Colonic mucosa (tissue), 4 donors: ENCODE data around the gene NECTIN1. TPM values are rescaled to one million over a fixed set of nuclear protein-coding genes. Genes with fewer than 3 reads are reported as not detected.

ENCODE experiments used
- DNase-seq: peaks from one replicate; pipeline ENCODE4 v3.0.0-alpha.2; 2020
- H3K27ac ChIP-seq: fragments of 200-600 bp; one replicate; pipeline ENCODE4 v1.8.0; 2021
- H3K27me3 ChIP-seq: fragments of 200-600 bp; one replicate; pipeline ENCODE4 v1.8.0; 2021
- H3K36me3 ChIP-seq: fragments of 200-600 bp; one replicate; pipeline ENCODE4 v1.8.0; 2021
- H3K4me1 ChIP-seq: fragments of 200-600 bp; one replicate; pipeline ENCODE4 v1.8.0; 2021; ENCODE audit warnings: mild to moderate bottlenecking
- H3K4me3 ChIP-seq: fragments of 200-600 bp; one replicate; pipeline ENCODE4 v1.8.0; 2021
- H3K9ac ChIP-seq, 2 donors: one replicate each; pipeline ENCODE4 v1.7.0; 2013; ENCODE audit warnings: control low read depth in 2 of 2, low read depth in 2 of 2, low read length in 2 of 2
- H3K9me3 ChIP-seq: fragments of 200-600 bp; one replicate; pipeline ENCODE4 v1.8.0; 2021
- intact Hi-C: fragments of 100-400 bp; cut with DNase I; formaldehyde crosslinking; loops from one replicate; pipeline ENCODE4 v1.14.1; 2022
- total RNA-seq, 2 donors: library from RNA; stranded (reverse); fragmentation: NEBNext Ultra II Directional in 1 of 2; extraction: Animal tissue kit (Norgen Biotek cat#: 25700) in 1 of 2; gene quantifications; one replicate each; pipeline ENCODE4 v1.2.1, GENCODE V29; 2021
- TF ChIP-seq, protein P1 (sequence below): fragments of 200-600 bp; IDR thresholded peaks from one replicate; pipeline ENCODE4 v1.8.0; 2022; ENCODE audit warnings: antibody characterized with exemption, mild to moderate bottlenecking
- donor health status: healthy.
- donor health status: DM: no; HTN: no; CAD: no.
- donor health status: DM: no; HTN: no; CAD: no.

The NECTIN1 gene
- total RNA-seq, 2 donors from 2014 or later: 53.0 to 59.9 TPM

DNA sequence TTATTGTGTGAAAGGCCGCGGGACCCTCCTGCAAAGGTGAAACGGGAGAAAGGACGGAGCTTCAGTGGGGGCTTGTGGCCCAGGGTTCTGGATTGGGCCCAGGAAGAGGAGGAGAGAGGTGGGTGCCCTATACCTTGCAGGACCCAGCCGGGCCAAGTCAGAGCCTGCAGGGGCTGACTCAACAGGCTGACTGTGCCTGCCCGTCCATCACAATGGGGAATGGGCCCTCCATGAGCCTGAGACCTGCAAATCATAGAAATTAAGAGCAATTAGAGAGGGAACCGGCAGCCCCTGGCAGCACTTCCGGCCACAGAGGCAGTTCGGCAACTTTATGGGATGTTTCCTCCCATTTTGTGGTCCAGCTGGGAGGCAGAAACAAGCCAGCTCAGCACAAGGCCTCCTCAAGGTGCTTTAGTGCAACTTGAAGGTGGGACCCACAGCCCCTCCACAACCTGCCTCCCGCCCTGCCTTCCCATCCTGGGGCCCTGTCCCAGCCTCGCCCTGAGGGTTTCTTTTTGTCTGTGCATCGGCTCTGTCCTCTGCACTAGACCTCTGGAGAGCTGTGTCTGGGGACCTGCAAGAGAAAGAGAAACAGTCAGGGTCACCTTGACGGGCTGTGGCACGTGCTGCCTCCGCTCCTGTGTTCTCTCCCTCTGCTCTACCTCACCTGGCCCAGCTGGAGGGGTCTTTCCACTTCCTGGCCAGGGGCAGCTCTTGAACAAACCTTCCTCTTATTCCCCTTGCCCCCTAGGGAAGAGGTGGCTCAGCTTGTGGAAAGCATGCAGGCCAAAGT, 19.1 kb upstream of the NECTIN1 start:
- Histone ChIP-seq H3K4me3 (no peak overlapping the region), H3K36me3 (no peaks in the 10 kb centered on the region), H3K9me3 (no peaks in the 10 kb centered on the region), H3K27me3 (no peaks in the 10 kb centered on the region), H3K27ac (no peak overlapping the region), H3K9ac (no peak overlapping the region), H3K4me1 (no peaks in the 10 kb centered on the region)
- DNase-seq: no peak
- intact Hi-C loops: no loop called here
- TF ChIP-seq, protein P1, sequence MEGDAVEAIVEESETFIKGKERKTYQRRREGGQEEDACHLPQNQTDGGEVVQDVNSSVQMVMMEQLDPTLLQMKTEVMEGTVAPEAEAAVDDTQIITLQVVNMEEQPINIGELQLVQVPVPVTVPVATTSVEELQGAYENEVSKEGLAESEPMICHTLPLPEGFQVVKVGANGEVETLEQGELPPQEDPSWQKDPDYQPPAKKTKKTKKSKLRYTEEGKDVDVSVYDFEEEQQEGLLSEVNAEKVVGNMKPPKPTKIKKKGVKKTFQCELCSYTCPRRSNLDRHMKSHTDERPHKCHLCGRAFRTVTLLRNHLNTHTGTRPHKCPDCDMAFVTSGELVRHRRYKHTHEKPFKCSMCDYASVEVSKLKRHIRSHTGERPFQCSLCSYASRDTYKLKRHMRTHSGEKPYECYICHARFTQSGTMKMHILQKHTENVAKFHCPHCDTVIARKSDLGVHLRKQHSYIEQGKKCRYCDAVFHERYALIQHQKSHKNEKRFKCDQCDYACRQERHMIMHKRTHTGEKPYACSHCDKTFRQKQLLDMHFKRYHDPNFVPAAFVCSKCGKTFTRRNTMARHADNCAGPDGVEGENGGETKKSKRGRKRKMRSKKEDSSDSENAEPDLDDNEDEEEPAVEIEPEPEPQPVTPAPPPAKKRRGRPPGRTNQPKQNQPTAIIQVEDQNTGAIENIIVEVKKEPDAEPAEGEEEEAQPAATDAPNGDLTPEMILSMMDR: no peak

GRCh38 chr11:119745776-119746535, 17.0 kb upstream of the NECTIN1 start:
- DNase-seq: no peak
- TF ChIP-seq, protein P1: no peak
- intact Hi-C loops: no loop called here

GRCh38 chr11:119745112-119745511, 16.1 kb upstream of the NECTIN1 start:
- Histone ChIP-seq H3K9me3 (no peaks in the 10 kb centered on the region), H3K4me1 (peaks cover 6% of the 10 kb centered on the region), H3K36me3 (no peaks in the 10 kb centered on the region), H3K27me3 (peaks cover 3% of the 10 kb centered on the region), H3K27ac (no peak overlapping the region), H3K9ac (no peak overlapping the region), H3K4me3 (no peak overlapping the region)
- no peak for DNase-seq
- TF ChIP-seq, protein P1: no peak
- intact Hi-C loops: no loop called here

More at GRCh38 chr11:119745776-119746535, 17.0 kb upstream of the NECTIN1 start:
- no peak overlapping the region for H3K27ac ChIP-seq
- no peak overlapping the region for H3K4me3 ChIP-seq
- H3K9ac ChIP-seq: no peak overlapping the region
- H3K27me3 ChIP-seq: peaks cover 3% of the 10 kb centered on the region
- no peaks in the 10 kb centered on the region for H3K9me3 ChIP-seq
- no peaks in the 10 kb centered on the region for H3K4me1 ChIP-seq
- H3K36me3 ChIP-seq: no peaks in the 10 kb centered on the region

DNA sequence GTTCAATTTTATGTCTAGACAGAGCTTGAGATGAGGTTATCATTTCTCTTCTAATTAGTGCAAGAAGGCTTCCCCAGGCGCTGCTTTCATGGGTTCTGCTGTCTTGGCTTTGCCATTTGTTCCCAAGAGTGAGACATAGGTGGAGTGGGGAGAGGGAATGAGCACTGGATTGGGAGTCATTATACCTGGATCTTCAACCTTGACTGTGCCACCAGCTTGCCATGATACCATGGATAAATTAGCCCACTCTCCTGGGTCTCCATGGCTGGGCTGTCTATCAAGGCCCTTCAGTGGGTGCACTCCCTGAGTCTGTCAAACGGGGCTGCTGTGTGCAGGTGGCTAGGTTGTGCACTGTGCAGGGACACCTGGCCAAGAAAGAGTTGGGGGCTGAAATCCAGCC, 15.6 kb upstream of the NECTIN1 start:
- intact Hi-C loops: no loop called here
- Histone ChIP-seq H3K9me3 (no peaks in the 10 kb centered on the region), H3K27ac (no peak overlapping the region), H3K4me3 (no peak overlapping the region), H3K9ac (no peak overlapping the region), H3K4me1 (peaks cover 6% of the 10 kb centered on the region), H3K36me3 (no peaks in the 10 kb centered on the region), H3K27me3 (peaks cover 3% of the 10 kb centered on the region)
- TF ChIP-seq, protein P1: no peak
- no peak for DNase-seq

DNA sequence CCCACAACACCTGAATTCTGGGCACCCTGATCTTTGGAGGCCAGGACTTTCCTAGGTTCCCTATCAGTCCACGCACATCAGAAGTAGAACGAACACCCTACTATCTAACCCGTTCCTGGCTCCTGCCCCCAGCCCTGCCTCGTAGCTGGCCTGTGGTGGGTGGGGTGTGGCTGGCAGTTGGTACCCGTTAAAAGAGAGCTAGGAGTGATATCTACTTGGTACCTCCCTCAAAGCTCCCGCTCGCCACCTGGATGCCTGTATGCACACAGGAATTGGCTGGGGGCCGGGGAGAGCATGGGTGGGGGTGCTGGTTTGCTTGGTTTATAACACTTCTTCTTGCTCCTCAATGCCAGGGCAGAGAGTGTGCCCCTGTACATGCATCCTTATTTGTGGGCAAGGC, 14.0 kb upstream of the NECTIN1 start:
- peak; percentile 77 for DNase-seq
- H3K9me3 ChIP-seq: no peaks in the 10 kb centered on the region
- intact Hi-C loops: no loop called here
- TF ChIP-seq, protein P1: no peak
- no peaks in the 10 kb centered on the region for H3K36me3 ChIP-seq
- peaks cover 3% of the 10 kb centered on the region for H3K27me3 ChIP-seq
- peak overlapping the region; percentile 40 for H3K27ac ChIP-seq
- H3K4me1 ChIP-seq: peaks cover 12% of the 10 kb centered on the region
- no peak overlapping the region for H3K4me3 ChIP-seq
- no peak overlapping the region for H3K9ac ChIP-seq
